ENCODE data around the gene SPRY1.

- TF ChIP-seq POLR2A (IDR thresholded peaks at IDR 0.05; ENCODE audit: extremely low read depth, insufficient read length) = no peak
- TF ChIP-seq, protein P1, sequence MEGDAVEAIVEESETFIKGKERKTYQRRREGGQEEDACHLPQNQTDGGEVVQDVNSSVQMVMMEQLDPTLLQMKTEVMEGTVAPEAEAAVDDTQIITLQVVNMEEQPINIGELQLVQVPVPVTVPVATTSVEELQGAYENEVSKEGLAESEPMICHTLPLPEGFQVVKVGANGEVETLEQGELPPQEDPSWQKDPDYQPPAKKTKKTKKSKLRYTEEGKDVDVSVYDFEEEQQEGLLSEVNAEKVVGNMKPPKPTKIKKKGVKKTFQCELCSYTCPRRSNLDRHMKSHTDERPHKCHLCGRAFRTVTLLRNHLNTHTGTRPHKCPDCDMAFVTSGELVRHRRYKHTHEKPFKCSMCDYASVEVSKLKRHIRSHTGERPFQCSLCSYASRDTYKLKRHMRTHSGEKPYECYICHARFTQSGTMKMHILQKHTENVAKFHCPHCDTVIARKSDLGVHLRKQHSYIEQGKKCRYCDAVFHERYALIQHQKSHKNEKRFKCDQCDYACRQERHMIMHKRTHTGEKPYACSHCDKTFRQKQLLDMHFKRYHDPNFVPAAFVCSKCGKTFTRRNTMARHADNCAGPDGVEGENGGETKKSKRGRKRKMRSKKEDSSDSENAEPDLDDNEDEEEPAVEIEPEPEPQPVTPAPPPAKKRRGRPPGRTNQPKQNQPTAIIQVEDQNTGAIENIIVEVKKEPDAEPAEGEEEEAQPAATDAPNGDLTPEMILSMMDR (IDR thresholded peaks at IDR 0.05; ENCODE audit: low read depth, low read length) = no peak
These were observed 43.6 kb upstream of the SPRY1 start for GRCh38 chr4:123352966-123353365.
